K562 (cell line): ENCODE measurements around the gene DHRS11.

ENCODE experiments used
- CEBPB ChIP-seq: fragments of 450-650 bp; IDR thresholded peaks from 2 replicates; pipeline ENCODE4 v1.6.1; 2016; ENCODE audit warnings: missing genetic modification characterization, missing compliant biosample characterization
- EHMT2 ChIP-seq: fragments of 450-650 bp; IDR thresholded peaks from 2 replicates; pipeline ENCODE4 v1.6.1; 2018; ENCODE audit warnings: antibody characterized with exemption
- GTF2F1 ChIP-seq: IDR thresholded peaks from 2 replicates; pipeline ENCODE4 v1.6.1; 2011; ENCODE audit warnings: low read depth, low read length, improper control_type of control experiment
- KDM4B ChIP-seq, 2 experiments: fragments of 450-650 bp in 1 of 2; sonication (generic) in 1 of 2; IDR thresholded peaks; 2 replicates each; pipeline ENCODE4 v1.6.1; 2016 to 2017; ENCODE audit warnings: borderline replicate concordance in 2 of 2, antibody characterized with exemption in 1 of 2, low read depth in 1 of 2, mild to moderate bottlenecking in 1 of 2
- RFX5 ChIP-seq: IDR thresholded peaks from 2 replicates; pipeline ENCODE4 v1.6.1; 2011; ENCODE audit warnings: low read depth, mild to moderate bottlenecking, improper control_type of control experiment, low read length
- ZC3H8 ChIP-seq: fragments of 450-650 bp; IDR thresholded peaks from 2 replicates; pipeline ENCODE4 v1.6.1; 2017
- ZNF263 ChIP-seq: sonication (generic); formaldehyde crosslinking; IDR thresholded peaks from 2 replicates; pipeline ENCODE4 v1.8.0; 2022; ENCODE audit warnings: mild to moderate bottlenecking, missing genetic modification reagents, borderline replicate concordance
- ZNF57 ChIP-seq: fragments of 450-650 bp; formaldehyde crosslinking; IDR thresholded peaks from 2 replicates; pipeline ENCODE4 v1.4.0; 2020; ENCODE audit warnings: mild to moderate bottlenecking, moderate library complexity
- TF ChIP-seq, protein P1 (sequence below), 3 experiments: IDR thresholded peaks in 2 of 3; conservative IDR thresholded peaks in 1 of 3; 2 replicates each; pipeline ENCODE4 v1.5.1; 2011 to 2012; ENCODE audit warnings: low read length in 3 of 3, mild to moderate bottlenecking in 3 of 3, control low read depth in 2 of 3, improper control_type of control experiment in 1 of 3, inconsistent platforms in 1 of 3, low read depth in 1 of 3, mixed read lengths in 1 of 3, moderate library complexity in 1 of 3; ENCODE audit not compliant: insufficient read depth in 2 of 3
- TF ChIP-seq, protein P2 (sequence below): sonication (generic); formaldehyde crosslinking; IDR thresholded peaks from 2 replicates; pipeline ENCODE4 v1.9.0; 2022; ENCODE audit warnings: mild to moderate bottlenecking, missing genetic modification reagents
- TF ChIP-seq, protein P3 (sequence below), 2 experiments: fragments of 450-650 bp; IDR thresholded peaks; 2 replicates each; pipeline ENCODE4 v1.6.1; 2016

DNA sequence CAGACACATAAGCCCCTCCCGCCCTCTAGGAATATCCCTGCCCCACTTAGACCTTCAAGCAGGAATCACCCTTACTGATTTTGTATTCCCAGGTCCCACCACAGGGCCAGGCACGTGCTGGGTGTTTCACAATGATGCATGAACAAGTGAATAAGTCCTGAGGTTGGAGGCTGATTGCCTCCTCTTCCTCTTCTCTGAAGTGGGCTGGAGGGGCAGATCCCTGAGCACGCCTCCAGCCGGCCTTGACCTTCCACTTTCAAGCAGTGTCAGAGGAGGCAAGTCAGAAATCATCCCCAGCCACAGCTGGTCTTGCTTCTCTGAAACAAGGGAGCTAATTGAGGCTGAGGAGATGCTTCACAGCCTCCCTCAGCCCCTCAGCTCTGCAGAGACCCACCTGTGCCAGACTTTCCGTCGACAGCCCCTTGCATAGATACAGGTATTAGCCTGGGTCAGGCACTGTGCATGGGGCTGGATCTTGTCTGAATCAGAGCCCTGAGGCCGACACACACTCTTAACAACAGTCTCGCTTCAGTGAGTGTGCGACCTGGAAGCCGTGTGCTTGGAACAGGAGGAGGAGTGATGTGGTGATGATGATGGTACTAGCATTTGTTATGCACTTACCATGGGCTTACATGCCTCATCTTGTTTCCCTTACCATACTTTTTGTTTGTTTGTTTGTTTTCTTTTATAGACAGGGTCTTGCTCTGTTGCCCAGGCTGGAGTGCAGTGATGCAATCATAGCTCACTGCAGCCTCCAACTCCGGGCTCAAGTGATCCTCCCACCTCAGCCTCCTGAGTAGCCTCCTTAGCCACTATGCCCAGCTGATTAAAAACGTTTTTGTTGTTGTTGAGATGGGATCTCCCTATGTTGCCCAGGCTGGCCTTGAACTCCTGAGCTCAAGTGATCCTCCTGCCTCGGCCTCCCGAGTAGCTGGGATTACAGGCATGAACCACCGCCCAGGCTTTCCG, 24.7 kb downstream of the DHRS11 start:
- TF ChIP-seq, protein P1, sequence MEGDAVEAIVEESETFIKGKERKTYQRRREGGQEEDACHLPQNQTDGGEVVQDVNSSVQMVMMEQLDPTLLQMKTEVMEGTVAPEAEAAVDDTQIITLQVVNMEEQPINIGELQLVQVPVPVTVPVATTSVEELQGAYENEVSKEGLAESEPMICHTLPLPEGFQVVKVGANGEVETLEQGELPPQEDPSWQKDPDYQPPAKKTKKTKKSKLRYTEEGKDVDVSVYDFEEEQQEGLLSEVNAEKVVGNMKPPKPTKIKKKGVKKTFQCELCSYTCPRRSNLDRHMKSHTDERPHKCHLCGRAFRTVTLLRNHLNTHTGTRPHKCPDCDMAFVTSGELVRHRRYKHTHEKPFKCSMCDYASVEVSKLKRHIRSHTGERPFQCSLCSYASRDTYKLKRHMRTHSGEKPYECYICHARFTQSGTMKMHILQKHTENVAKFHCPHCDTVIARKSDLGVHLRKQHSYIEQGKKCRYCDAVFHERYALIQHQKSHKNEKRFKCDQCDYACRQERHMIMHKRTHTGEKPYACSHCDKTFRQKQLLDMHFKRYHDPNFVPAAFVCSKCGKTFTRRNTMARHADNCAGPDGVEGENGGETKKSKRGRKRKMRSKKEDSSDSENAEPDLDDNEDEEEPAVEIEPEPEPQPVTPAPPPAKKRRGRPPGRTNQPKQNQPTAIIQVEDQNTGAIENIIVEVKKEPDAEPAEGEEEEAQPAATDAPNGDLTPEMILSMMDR (IDR thresholded peaks at IDR 0.05 in 2 of 3, conservative IDR thresholded peaks at IDR 0.05 in 1 of 3; ENCODE audit: insufficient read depth in 2 of 3, low read depth in 1 of 3, low read length in 3 of 3) = no peak
- TF ChIP-seq ZNF263 (CRISPR knock-in tag) = no peak
- no peak for TF ChIP-seq ZC3H8
- TF ChIP-seq, protein P2, sequence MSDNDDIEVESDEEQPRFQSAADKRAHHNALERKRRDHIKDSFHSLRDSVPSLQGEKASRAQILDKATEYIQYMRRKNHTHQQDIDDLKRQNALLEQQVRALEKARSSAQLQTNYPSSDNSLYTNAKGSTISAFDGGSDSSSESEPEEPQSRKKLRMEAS (CRISPR knock-in tag) = no peak
- TF ChIP-seq ZNF57 (CRISPR knock-in tag) = no peak
- TF ChIP-seq, protein P3, sequence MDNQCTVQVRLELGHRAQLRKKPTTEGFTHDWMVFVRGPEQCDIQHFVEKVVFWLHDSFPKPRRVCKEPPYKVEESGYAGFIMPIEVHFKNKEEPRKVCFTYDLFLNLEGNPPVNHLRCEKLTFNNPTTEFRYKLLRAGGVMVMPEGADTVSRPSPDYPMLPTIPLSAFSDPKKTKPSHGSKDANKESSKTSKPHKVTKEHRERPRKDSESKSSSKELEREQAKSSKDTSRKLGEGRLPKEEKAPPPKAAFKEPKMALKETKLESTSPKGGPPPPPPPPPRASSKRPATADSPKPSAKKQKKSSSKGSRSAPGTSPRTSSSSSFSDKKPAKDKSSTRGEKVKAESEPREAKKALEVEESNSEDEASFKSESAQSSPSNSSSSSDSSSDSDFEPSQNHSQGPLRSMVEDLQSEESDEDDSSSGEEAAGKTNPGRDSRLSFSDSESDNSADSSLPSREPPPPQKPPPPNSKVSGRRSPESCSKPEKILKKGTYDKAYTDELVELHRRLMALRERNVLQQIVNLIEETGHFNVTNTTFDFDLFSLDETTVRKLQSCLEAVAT (IDR thresholded peaks at IDR 0.05) = no peak
- TF ChIP-seq CEBPB (tag) = peak; percentile 60; the same call in 1 of the 2 replicates
- no peak for TF ChIP-seq RFX5
- no peak for TF ChIP-seq GTF2F1
- no peak for TF ChIP-seq KDM4B (IDR thresholded peaks at IDR 0.05; ENCODE audit: borderline replicate concordance in 2 of 2, low read depth in 1 of 2)
- no peak for TF ChIP-seq EHMT2
